Umbilical cord (tissue), 2 donors: ENCODE measurements around the gene SKAP2. TPM values are rescaled to one million over a fixed set of nuclear protein-coding genes. Genes with fewer than 3 reads are reported as not detected.

Experiments used
- DNase-seq: peaks from one replicate; pipeline ENCODE4 v3.0.0-alpha.2; 2015; ENCODE audit warnings: low spot score
- total RNA-seq: library from RNA; depleted of rRNA; stranded (reverse); fragments of >200 nt; gene quantifications from one replicate; pipeline ENCODE4 v1.2.3, GENCODE V29; 2014; ENCODE audit warnings: low replicate concordance; ENCODE audit not compliant: insufficient read depth

The SKAP2 gene
- total RNA-seq, 1 donor from 2014 or later = 12.0 TPM

- DNase-seq = no peak
Measured at GRCh38 chr7:26639111-26639510, 225.3 kb downstream of the SKAP2 start.

DNA sequence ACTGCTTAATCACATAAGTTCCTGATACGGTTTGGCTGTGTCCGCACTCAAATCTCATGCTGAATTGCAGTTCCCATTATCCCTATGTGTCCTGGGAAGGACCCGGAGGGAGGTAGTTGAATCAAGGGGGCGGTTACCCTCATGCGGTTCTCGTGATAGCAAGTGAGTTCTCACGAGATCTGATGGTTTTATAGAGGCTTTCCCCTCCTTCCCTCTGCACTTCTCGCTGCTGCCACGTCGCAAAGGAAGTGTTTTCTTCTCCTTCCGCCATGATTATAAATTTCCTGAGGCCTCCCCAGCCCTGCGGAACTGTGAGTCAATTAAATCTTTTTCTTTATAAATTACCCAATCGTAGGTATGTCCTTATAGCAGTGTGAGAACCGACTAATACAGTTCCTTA lies 226.2 kb downstream of the SKAP2 start:
- no peak for DNase-seq

DNA sequence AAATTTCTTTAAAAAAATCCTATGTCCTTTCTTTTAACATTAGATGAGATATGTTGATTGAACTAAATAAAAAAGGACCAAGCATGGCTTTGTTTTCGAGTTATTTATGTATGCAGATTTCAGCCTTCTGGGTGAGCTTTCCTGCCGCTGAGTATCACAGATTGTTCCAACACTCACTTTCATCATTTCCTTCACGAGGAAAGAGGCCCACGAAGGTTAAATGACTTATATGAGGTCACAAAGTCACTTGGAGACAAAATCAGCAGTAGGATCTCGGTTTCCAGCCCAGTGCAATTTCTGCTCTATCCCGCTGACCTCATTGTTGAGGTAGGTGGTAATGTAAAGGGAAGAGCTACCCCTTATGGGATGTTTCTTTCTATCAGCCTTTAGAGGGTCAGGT lies 226.8 kb downstream of the SKAP2 start:
- no peak for DNase-seq

DNA sequence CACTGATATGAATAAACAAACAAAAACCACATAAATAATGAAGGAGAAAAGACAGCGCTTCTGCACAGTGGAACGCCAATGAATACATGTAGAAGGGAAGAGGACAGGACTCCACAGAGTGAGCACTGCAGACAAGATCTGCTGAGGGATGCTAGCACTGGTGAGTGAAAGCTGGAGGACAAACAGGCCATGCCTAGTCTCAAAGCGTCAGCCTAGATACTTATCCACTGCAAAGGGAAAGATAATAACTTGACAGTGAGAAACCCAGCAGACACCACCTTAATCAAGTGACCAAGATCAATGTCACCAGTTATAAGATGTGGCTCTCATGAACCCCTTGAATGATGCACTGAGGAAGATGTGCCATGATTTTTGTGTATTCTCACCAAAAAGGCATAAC lies 227.6 kb downstream of the SKAP2 start:
- no peak for DNase-seq

- DNase-seq = no peak
Measured at GRCh38 chr7:26633557-26633956, 230.8 kb downstream of the SKAP2 start.

DNA sequence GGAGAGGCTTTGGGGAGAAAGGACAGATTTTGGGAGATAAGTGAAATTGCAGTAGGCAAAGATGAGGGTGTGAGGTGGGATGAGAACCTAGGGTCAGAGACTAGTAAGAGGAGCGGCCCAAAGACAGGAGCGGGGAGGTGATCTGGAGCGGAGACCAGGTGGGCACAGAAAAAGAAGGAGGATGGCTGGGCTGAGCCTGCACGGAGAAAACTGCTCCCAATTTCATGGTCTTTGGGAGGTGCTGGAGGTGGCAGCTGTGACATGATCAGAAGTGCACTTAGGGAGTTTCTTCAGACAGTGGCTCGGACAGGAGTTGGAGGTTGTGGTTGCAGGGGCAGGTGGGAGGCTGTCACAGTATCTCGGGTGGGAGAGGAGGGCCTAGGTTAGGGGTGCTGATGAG lies 232.8 kb downstream of the SKAP2 start:
- no peak for DNase-seq

DNA sequence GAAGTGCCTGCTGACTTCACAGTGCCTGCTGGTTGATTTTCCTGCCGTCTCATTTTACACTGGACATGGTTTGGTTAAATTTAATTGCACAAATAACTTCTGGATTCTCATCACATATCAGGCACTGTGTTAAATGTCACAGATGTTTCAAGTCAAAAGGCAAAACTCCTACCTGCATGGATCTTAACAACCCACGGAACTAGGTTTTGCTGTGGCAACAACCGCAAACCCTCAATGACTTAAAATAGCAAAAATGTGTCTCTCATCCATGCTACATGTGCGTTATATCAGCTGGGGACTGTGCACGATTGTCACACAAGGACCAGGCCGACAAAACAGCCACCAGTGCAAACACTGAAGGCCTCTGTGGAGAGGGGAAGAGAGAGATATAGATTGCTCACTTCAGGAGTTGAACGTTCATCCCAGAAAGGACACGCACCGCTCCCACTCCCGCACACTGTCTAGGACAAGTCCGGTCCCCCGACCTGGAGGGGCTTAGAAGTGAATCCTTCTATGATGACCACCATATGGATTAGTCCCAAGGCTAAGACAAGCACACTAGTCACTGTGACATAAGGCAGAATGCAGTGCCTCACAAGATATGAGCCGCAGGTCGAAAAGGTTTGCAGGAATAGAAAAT lies 233.3 kb downstream of the SKAP2 start:
- DNase-seq = no peak

DNA sequence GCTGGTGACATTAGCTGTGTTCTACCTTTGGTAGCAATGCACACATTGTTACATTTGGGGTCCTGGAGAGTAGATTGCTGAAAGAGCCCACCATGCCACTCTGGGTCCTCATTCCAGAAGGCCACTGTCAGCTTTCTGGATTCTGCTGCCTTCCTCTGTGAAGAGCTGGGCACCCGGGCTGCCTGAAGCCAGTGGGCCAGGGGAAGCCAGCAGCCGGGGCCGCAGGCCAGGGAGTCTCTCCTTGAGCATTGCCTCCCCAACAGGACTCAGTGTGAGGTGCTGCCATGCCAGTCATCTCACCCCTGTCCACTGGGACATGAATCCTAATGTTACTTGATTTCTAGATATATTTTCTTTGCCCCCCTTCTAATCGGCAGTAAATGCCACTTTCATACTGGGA lies 234.0 kb downstream of the SKAP2 start:
- DNase-seq = no peak

GRCh38 chr7:26629696-26630095 lies 234.7 kb downstream of the SKAP2 start:
- no peak for DNase-seq

GRCh38 chr7:26627891-26628341 lies 236.5 kb downstream of the SKAP2 start:
- no peak for DNase-seq

DNA sequence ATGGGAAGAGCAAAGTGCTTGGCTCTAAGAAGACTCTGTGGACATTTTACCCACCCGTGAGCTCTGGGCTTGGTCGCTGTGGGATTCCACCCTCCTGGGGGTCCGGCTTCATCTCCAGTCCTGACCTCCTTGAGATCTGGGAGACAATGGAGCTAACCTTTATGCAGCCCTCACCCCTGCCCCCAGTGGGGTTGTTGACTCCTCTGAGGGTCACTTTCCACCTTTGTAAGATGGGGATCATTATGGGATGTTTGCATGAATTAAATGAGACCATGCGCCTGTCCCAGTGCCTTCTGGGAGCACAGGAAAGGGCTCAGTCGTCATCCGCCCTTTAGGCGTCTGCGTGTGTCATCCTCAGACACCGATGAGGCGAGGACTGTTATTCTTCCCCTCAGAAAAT lies 237.2 kb downstream of the SKAP2 start:
- DNase-seq = no peak

GRCh38 chr7:26626687-26627086 lies 237.7 kb downstream of the SKAP2 start:
- DNase-seq = no peak

DNA sequence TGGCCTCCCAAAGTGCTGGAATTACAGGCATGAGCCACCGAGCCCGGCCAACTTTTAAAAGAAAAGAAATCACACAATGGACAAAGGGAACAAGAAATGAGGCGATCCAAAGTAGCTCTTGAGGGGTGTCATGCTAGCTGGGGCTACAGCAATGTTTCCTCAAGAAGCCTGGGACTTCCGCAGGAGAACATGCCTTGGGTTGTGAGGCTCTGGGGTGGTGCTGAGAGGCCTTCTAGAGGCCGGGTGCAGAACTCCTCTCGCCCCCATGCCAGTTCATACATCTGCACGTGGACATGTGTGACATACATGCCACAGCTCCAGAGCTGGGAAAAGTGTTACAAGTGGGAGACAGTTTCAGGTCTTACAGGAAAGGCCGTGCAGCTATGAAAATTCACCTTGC lies 238.2 kb downstream of the SKAP2 start:
- no peak for DNase-seq

GRCh38 chr7:26625286-26625685 lies 239.1 kb downstream of the SKAP2 start:
- no peak for DNase-seq

GRCh38 chr7:26624839-26625238 lies 239.6 kb downstream of the SKAP2 start:
- no peak for DNase-seq

GRCh38 chr7:26624431-26624830 lies 240.0 kb downstream of the SKAP2 start:
- no peak for DNase-seq

DNA sequence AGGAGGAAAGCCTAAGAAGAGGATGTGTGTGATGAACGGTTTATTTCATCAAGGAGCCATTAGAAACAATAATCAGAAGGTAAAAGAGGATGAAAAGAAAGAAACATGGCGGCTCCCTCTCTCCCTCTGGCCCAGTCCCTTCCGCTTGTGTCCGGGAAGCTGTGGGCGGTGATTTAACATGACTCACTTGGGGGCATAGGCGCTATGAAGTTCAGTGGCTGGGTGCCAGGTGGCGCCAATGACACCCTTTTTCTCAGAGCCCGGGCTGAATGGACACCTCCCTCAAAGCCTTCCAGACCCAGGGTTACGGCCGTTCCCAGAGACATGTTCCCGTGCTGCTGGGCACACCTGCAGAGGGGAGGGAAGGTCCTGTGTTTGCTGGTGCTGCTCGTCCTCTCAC lies 244.0 kb downstream of the SKAP2 start:
- no peak for DNase-seq

DNA sequence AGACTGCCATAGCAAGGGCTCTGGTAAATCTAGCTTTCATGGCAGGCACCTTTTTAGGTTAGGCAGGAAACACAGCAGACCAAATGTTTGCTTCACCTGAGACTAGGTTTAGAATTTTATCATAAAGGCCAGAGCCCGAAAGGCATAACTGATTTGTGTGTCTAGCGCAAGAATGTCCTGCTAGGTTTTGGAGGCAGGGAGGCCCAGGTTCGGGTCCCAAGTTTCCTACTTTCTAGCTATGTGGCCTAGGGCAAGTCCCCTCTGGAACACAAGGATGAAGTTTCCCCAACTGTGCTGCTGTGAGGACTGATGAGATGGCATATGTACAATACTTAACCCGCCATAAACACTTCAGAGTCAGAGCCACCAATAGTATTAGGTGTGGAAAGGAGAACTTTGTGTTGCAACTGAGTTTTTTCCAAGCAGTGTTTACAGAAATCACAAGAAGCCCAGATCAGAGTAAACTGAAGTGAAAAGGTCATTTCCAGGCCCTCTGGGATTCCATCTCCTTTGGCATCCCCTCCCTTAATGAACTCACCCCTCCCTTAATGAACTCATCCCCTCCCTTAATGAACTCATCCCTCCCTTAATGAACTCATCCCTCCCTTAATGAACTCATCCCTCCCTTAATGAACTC lies 244.9 kb downstream of the SKAP2 start:
- DNase-seq = no peak

DNA sequence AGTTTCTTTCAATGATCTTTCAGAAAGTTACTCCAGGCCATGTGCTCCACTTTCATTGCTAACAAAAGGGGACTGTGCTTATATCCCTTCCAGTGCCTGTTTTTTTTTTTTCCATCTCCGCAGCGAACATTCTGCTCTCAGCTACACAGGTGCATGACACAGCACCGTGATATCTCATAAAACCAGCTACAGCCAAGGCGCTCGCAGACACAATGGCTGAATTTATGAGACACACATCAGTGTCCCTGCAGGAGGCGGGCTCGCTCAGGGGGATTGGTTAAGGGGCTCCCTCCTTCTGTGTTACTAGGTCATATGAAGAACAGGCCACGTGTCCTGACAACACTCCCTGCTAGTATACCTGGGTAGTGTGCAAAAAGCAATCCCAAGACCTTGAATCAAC lies 245.5 kb downstream of the SKAP2 start:
- DNase-seq = no peak

DNA sequence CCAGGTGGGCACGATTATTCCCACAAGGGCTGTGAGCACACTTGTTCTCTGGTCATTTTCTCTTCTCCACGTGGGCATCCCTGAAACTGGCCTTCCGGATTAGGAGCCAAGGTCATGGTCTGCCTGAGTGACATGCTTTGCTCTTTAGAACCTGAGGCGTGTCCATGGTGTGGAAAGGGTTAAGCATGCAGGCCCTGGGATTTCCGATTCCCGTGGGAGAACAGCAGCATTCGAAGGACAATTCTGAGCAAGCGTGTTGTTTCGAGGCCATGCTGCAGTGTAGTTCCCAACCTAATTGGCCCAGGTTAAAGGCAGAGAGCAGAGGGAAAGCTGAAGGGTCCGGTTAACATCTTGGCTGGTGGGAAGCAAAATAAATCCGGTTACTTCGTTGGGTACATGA lies 245.9 kb downstream of the SKAP2 start:
- no peak for DNase-seq
